NCI-H2196 (cell line): Measurements from ENCODE around the gene SCO2.

Experiments
- DNase-seq: peaks from one replicate; lab custom pipeline; 2025; ENCODE audit not compliant: unreplicated experiment; lab: John Stamatoyannopoulos, UW

SCO2 gene

GRCh38 chr22:50482107-50483074 lies 43.0 kb downstream of the SCO2 start:
- DNase-seq: no peak

DNA sequence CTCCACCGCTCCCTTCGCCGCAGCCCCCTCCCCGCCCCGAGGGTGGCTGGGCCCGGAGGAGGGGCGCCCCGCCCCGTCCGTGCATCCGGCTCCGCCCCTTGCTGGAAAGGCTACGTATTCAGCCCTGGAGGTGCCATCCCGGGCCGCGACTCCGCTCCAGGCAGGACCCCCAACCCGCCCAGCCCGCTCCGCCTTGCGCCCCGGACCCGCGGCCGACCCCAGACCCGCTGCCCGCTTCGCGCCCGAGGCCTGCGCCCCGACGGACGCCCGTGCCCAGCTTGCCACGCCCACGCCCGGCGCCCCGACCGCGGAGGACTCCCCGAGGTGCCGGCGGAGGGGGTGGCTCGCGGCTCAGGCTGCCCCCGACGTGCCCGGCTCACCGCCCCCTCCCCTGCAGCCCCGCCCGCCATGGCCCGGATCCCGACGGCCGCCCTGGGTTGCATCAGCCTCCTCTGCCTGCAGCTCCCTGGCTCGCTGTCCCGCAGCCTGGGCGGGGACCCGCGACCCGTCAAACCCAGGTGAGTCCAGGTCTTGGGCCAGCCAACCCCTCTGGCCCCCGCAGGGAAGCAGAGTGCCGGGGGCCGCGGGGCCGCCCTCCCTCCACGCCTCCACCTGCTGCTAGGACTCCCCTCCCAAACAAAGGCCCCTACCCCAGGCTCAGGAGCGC lies 43.8 kb downstream of the SCO2 start, which contains the start of gene ADM2:
ADM2 (plus strand) TSS at position 104 of the 667 bp plus-strand sequence; CDS start at position 409, 305 bp downstream.
- DNase-seq: peak; percentile 11

- no peak for DNase-seq
Observed at GRCh38 chr22:50481045-50481439, 44.4 kb downstream of the SCO2 start.

- no peak for DNase-seq
Observed at GRCh38 chr22:50479721-50480120, 45.7 kb downstream of the SCO2 start.

DNA sequence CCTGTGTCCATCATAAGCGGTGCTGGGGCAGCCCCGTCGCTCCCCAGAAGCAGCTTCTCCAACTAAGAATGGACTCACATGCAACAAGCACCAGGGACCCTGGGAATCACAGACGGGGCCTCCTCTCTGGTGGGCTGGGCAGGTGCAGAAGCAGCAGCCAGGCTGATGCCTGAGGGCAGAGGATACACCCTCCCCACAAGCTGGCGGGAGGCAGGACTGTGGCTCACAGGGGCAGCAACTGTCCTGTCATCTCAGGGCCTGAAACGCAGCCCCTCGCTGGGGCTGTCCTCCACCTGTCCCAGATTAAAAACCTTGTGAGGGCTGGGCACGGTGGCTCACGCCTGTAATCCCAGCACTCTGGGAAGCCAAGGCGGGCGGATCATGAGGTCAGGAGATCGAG lies 47.5 kb downstream of the SCO2 start:
- no peak for DNase-seq

GRCh38 chr22:50476868-50477267 lies 48.5 kb downstream of the SCO2 start:
- DNase-seq: no peak

DNA sequence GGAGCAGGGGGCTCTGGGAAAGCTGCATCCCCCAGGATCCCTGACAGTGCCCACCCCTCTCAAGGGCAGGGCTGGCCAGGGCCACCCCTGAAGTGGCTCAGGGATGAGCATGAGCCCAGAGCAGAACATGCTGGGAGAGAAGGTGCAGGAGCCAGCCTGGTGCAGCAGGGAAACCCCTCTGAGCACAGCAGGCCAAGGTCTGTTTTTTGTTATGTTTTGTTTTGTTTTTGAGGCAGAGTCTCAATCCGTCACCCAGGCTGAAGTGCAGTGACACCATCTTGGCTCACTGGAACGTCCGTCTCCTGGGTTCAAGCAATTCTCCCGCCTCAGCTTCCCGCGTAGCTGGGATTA lies 49.8 kb downstream of the SCO2 start:
- DNase-seq: no peak

- DNase-seq: peak; percentile 84
Observed at GRCh38 chr22:50474710-50475651, 50.4 kb downstream of the SCO2 start, which contains the start of gene SBF1. Gene SBF1 (minus strand): TSS chr22:50475035. CDS start chr22:50474840, 195 bp downstream.

DNA sequence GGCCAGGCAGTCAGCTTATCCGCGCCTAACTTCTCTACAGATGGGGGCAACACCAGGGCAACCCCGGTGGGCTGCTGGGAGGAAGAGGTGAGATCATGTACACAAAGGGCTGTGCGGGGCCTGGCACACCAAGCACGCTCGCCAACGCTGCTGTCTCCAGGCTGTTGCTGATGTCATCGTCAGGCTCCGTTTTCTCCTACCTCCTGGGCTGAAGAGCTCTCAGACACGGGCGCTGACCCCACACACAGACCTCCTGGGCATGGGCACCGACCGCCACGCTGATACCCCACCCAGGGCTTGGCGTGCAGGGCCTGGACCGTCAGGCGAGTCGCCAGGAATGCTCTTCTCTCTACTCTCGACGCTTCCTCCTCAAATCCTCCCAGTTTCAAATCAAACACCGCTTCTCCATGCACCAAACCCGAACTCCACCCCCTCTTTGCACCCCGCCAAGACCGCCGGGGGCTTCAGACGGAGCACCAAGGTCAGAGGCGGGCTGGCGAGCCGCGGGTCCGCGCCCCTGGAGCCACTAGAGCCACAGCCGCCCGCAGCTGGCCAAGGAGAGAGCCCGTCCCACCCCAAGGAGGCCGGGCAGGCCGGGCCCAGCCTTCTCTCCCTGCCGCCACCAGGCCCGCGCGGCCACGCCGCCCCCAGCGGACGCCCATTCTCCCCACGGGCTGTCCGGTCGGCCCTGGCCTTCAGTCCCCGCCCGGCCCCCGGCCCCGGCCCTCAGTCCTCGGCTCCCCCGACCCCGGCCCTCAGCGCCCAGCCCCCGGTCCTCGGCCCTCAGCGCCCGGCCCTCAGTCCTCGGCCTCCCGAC lies 51.3 kb downstream of the SCO2 start:
- no peak for DNase-seq
